ACC112 (cell line): ENCODE results near the gene NID1.
A peak's percentile ranks its signal among the peaks of the same experiment; 100 is the strongest.

Source experiments
- H2AFZ ChIP-seq: fragments of 200-600 bp; sonication (generic); one replicate; pipeline ENCODE4 v1.6.0; 2017; ENCODE audit warnings: antibody characterized with exemption, low read length; ENCODE audit not compliant: unreplicated experiment
- H3K27ac ChIP-seq: fragments of 200-600 bp; sonication (generic); 2 replicates; pipeline ENCODE4 v1.5.1; 2014; ENCODE audit warnings: low read depth, mild to moderate bottlenecking, antibody characterized with exemption, low read length, moderate library complexity
- H3K27me3 ChIP-seq: fragments of 200-600 bp; sonication (generic); 2 replicates; pipeline ENCODE4 v1.6.1; 2014; ENCODE audit warnings: mild to moderate bottlenecking, antibody characterized with exemption, low read length, moderate library complexity, mixed read lengths; ENCODE audit not compliant: insufficient read depth
- H3K36me3 ChIP-seq: fragments of 200-600 bp; sonication (generic); 2 replicates; pipeline ENCODE4 v1.6.1; 2016; ENCODE audit warnings: mild to moderate bottlenecking, antibody characterized with exemption, low read length, moderate library complexity, mixed read lengths; ENCODE audit not compliant: insufficient read depth
- H3K4me1 ChIP-seq: fragments of 200-600 bp; sonication (generic); one replicate; pipeline ENCODE4 v1.6.1; 2016; ENCODE audit warnings: low read length, mixed read lengths; ENCODE audit not compliant: insufficient read depth, unreplicated experiment, control insufficient read depth
- H3K4me3 ChIP-seq: fragments of 200-600 bp; sonication (generic); 2 replicates; pipeline ENCODE4 v1.5.1; 2014; ENCODE audit warnings: mild to moderate bottlenecking, low read depth, low read length
- H3K79me2 ChIP-seq: fragments of 200-600 bp; sonication (generic); one replicate; pipeline ENCODE4 v1.6.0; 2016; ENCODE audit warnings: low read length; ENCODE audit not compliant: control insufficient read depth, unreplicated experiment, insufficient read depth

NID1 gene

GRCh38 chr1:236044341-236044740 lies 20.5 kb downstream of the NID1 start:
- Histone ChIP-seq H3K27me3 (no peaks in the 10 kb centered on the region), H3K79me2 (no peaks in the 10 kb centered on the region), H2AFZ (no peak overlapping the region), H3K36me3 (peaks cover 52% of the 10 kb centered on the region), H3K27ac (no peak overlapping the region), H3K4me3 (no peak overlapping the region), H3K4me1 (peaks cover 12% of the 10 kb centered on the region)

DNA sequence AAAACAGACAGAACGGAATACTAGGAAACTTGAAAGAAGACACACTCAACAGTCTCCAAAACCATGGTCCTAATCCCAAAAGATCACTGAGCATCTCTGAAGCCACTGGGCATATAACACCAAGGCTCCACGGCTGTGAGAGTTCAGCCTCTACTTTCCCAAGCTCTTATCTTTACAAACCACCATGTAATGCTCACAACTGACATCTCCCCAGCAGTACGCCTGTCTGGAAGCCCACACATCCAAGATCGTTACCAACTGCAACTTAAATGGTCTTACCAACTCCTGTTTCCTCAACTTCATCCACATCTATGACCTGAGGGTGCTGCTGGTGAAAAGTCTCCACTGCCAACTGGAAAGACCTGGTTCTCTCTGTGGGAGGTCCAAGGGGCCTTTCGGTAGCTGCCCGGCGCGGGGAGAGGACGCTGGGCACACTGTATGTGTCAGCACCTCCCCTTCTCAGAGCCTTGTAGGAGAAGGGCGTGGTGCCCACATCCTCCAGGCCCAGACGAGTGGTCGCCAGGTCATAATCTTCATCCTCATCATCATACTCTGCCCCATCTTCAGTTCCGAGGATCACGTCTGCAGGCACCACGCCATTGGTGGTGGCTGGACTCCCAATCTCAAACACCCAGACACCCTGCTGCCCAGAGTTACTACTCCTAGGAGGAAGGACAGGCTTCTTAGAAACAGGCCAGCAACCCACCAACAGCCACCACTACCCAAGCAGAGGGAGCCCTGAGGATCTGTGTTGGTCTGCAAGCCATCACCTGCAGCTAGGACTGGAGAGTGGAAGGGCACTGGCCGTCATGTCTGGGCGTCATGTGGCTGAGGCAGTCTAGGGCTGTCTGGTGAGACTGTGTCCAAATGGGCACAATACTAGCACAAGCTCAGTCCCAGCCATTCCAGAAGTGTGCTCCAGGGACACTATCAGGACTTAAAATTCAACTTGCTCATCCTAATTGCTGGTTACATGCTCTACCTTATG lies 23.0 kb downstream of the NID1 start:
- H3K4me3 ChIP-seq = no peak overlapping the region
- H2AFZ ChIP-seq = no peak overlapping the region
- H3K27me3 ChIP-seq = no peaks in the 10 kb centered on the region
- H3K4me1 ChIP-seq = peaks cover 13% of the 10 kb centered on the region
- no peaks in the 10 kb centered on the region for H3K79me2 ChIP-seq
- peaks cover 52% of the 10 kb centered on the region for H3K36me3 ChIP-seq
- no peak overlapping the region for H3K27ac ChIP-seq

- Histone ChIP-seq H3K79me2 (no peaks in the 10 kb centered on the region), H3K4me1 (peaks cover 13% of the 10 kb centered on the region), H3K27me3 (no peaks in the 10 kb centered on the region), H2AFZ (peak overlapping the region; percentile 29), H3K4me3 (peak overlapping the region; percentile 13; the same call in 1 of the 2 replicates), H3K27ac (peak overlapping the region; percentile 26; the same call in 1 of the 2 replicates), H3K36me3 (peaks cover 39% of the 10 kb centered on the region)
These were observed 24.9 kb downstream of the NID1 start for GRCh38 chr1:236039740-236040685.

- no peaks in the 10 kb centered on the region for H3K79me2 ChIP-seq
- H2AFZ ChIP-seq = no peak overlapping the region
- peaks cover 27% of the 10 kb centered on the region for H3K36me3 ChIP-seq
- H3K27ac ChIP-seq = no peak overlapping the region
- no peak overlapping the region for H3K4me3 ChIP-seq
- H3K27me3 ChIP-seq = no peaks in the 10 kb centered on the region
- peaks cover 13% of the 10 kb centered on the region for H3K4me1 ChIP-seq
These were observed 26.9 kb downstream of the NID1 start for GRCh38 chr1:236038034-236038433.

GRCh38 chr1:236035681-236036101 lies 29.2 kb downstream of the NID1 start:
- Histone ChIP-seq H3K4me1 (peaks cover 13% of the 10 kb centered on the region), H2AFZ (no peak overlapping the region), H3K27me3 (no peaks in the 10 kb centered on the region), H3K79me2 (no peaks in the 10 kb centered on the region), H3K27ac (peak overlapping the region; percentile 39), H3K36me3 (peaks cover 17% of the 10 kb centered on the region), H3K4me3 (no peak overlapping the region)

DNA sequence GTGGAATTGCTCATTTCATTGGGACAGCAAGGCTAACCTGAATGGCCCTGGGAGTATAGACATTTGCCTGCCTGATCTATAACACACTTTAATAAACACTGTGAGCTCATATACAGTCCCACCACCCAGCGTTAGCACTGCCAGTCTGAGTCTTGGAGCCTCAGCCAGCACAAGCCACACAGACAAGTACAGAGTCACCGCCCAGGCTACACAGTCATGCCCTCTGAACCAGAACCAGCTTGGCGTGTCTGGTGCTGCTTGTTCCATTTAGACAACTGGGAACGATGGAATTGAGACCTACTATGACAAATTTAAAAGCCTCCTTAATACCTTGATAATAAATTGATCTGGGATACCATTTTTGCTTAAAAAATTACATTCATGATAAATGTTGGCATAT lies 31.6 kb downstream of the NID1 start:
- Histone ChIP-seq H3K4me3 (no peak overlapping the region), H3K4me1 (no peaks in the 10 kb centered on the region), H3K36me3 (peaks cover 16% of the 10 kb centered on the region), H2AFZ (no peak overlapping the region), H3K79me2 (no peaks in the 10 kb centered on the region), H3K27ac (no peak overlapping the region), H3K27me3 (no peaks in the 10 kb centered on the region)

DNA sequence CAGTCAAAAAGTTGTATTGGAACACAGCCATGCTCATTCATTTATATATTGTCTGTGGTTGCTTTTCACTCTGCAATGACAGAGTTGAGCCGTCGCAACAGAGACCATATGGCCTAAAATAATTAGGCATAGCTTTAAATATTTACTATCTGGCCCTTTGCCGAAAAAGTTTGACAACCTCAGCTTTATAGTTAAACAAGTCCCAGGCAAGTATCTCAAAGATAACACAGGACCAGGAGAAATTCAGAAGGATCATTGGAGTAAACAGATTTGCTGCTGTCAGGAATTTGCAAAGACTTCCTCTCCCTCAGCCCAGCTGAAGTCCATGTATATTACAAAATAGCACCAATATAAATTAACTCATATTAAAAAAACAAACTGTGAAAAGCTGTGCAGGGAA lies 34.4 kb downstream of the NID1 start:
- no peak overlapping the region for H2AFZ ChIP-seq
- no peaks in the 10 kb centered on the region for H3K4me1 ChIP-seq
- no peak overlapping the region for H3K27ac ChIP-seq
- H3K36me3 ChIP-seq = peaks cover 15% of the 10 kb centered on the region; the same call in 1 of the 2 replicates
- H3K4me3 ChIP-seq = no peak overlapping the region
- no peaks in the 10 kb centered on the region for H3K27me3 ChIP-seq
- no peaks in the 10 kb centered on the region for H3K79me2 ChIP-seq

DNA sequence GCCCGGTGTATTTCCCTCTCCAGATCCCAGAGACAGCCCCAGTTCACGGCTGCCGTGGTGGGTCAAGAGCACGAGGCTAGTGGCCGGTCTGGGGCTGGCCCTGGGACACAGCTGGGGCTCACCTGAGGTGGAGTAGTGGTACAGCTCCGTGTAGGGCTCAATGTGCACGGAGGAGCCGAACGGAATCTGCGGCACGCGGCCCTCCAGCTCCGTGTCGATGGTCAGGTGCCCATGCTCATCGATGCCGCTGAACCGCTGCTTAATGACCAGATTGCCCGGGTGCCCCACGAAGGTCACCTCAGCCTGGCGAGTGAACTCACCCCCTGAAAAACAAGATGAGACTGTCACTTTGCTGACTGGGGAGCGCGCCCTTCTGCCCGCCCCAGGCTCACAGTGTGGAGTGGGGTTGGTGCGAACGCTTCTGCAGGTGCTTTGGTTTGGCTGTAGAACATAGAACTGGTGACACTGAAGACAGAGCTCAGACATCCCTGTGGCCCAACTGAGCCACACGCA lies 35.4 kb downstream of the NID1 start:
- no peaks in the 10 kb centered on the region for H3K27me3 ChIP-seq
- no peaks in the 10 kb centered on the region for H3K4me1 ChIP-seq
- H3K27ac ChIP-seq = no peak overlapping the region
- peaks cover 19% of the 10 kb centered on the region; the same call in 1 of the 2 replicates for H3K36me3 ChIP-seq
- no peaks in the 10 kb centered on the region for H3K79me2 ChIP-seq
- H2AFZ ChIP-seq = no peak overlapping the region
- H3K4me3 ChIP-seq = no peak overlapping the region

DNA sequence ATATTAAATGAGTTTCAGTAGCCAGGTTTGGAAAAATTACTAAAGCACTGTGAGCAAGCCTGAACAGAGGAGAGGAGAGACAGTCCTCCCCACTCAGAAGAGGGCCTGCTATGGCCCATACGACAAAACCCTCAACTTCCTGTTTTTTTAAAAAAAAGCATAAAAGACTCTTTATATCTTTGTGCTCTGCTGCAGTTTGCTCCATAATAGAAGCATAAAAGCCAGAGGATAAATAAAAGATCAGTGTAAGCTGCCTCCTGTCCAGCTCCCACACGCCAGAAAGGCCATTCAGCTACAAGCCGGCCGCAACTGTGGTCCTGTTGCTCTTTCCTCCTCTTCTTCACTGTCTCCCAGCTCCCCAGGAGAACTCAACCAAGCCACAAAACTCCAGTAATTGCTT lies 37.8 kb downstream of the NID1 start:
- Histone ChIP-seq H3K27me3 (no peaks in the 10 kb centered on the region), H3K79me2 (no peaks in the 10 kb centered on the region), H3K36me3 (peaks cover 27% of the 10 kb centered on the region; the same call in 1 of the 2 replicates), H3K4me3 (no peak overlapping the region), H3K4me1 (no peaks in the 10 kb centered on the region), H2AFZ (no peak overlapping the region), H3K27ac (no peak overlapping the region)

DNA sequence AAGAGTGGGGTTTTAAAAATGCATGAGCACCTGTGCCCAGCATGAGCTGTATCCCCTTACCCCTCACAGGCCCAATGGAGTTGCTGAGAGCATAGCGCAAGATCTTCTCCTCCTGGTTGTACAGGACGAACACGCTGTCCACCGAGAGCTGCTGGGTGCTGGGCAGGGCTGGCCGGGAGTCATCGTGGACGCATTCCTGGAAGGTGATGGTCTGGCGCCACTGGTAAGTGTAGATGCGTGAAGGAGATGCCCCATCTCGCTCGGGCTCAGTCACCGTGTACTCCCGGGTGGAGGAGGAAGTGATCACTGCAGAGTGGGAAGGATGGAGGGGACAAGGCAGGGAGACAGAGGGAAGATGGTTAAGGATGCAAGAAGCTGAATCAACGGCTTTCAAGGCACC lies 39.1 kb downstream of the NID1 start:
- H3K27ac ChIP-seq = no peak overlapping the region
- H3K79me2 ChIP-seq = no peaks in the 10 kb centered on the region
- peaks cover 2% of the 10 kb centered on the region for H3K4me1 ChIP-seq
- H3K27me3 ChIP-seq = no peaks in the 10 kb centered on the region
- H2AFZ ChIP-seq = no peak overlapping the region
- H3K36me3 ChIP-seq = peaks cover 21% of the 10 kb centered on the region
- H3K4me3 ChIP-seq = no peak overlapping the region
